Pancreas (tissue), 10 donors: ENCODE data around the gene FAM3B. TPM values are rescaled to one million over a fixed set of nuclear protein-coding genes. Genes with fewer than 3 reads are reported as not detected.

Source experiments
- ATAC-seq, 4 donors: fragments of 200-7000 bp; cut with Tn5 transposase; one replicate each; pipeline versions ENCODE4 v1.8.0 to v1.9.1; 2020; ENCODE audit warnings: mild to moderate bottlenecking in 4 of 4, moderate library complexity in 4 of 4
- DNase-seq, 6 donors: peaks; one replicate each; pipeline ENCODE4 v3.0.0-alpha.2; 2020
- FAIRE-seq: peaks from 2 replicates; lab custom pipeline; 2012; peaks lifted over from hg19 to GRCh38; lab: Jason Lieb, UNC
- H3K27ac ChIP-seq, 4 donors: fragments of 200-600 bp; sonication (generic); 1 replicate in 3 of 4; 2 replicates in 1 of 4; pipeline versions ENCODE4 v1.5.0 to v1.8.0; 2020
- H3K27me3 ChIP-seq, 4 donors: fragments of 200-600 bp; one replicate each; pipeline ENCODE4 v1.8.0; 2021
- H3K36me3 ChIP-seq, 3 donors: fragments of 200-600 bp; sonication (generic) in 1 of 3; one replicate each; pipeline versions ENCODE4 v1.5.0 to v1.8.0; 2020 to 2021
- H3K4me1 ChIP-seq, 3 donors: fragments of 200-600 bp; one replicate each; pipeline ENCODE4 v1.8.0; 2021
- H3K4me3 ChIP-seq, 4 donors: fragments of 200-600 bp; sonication (generic) in 2 of 4; one replicate each; pipeline versions ENCODE4 v1.5.0 to v1.8.0; 2020 to 2021
- H3K9me3 ChIP-seq, 4 donors: fragments of 200-600 bp; one replicate each; pipeline ENCODE4 v1.8.0; 2021
- WGBS, 2 donors: extraction: QIAGEN DNeasy Blood & Tissue Kit; methylation state at CpG; one replicate each; pipeline ENCODE4 v1.1.7; 2013; 5-methylcytosine and 5-hydroxymethylcytosine counted together
- intact Hi-C, 3 donors: fragments of 100-400 bp; cut with DNase I; formaldehyde crosslinking; loops; one replicate each; pipeline versions ENCODE4 v1.11.1 to v1.14.2; 2022
- polyA plus RNA-seq, 2 donors: library from polyadenylated mRNA; stranded (reverse); fragments of 200-250 nt; gene quantifications; one replicate each; pipeline ENCODE4 v1.2.3, GENCODE V29; 2013
- total RNA-seq, 6 donors: library from RNA; stranded (reverse); fragmentation: NEBNext Ultra II Directional in 4 of 6; extraction: Animal tissue kit (Norgen Biotek cat#: 25700) in 4 of 6; gene quantifications; one replicate each; pipeline versions ENCODE4 v1.2.1 to v1.2.4, GENCODE V29; 2021 to 2023
- TF ChIP-seq, protein P1 (sequence below), 4 donors: fragments of 200-600 bp; sonication (generic) in 3 of 4; IDR thresholded peaks; one replicate each; pipeline versions ENCODE4 v1.5.0 to v1.8.0; 2021; ENCODE audit warnings: antibody characterized with exemption in 4 of 4
- donor health status: healthy with polysubstance abuse.
- donor health status: DM: no; HTN: no; CAD: no; lungs with moderate emphysema.
- donor health status: DM: no; HTN: no; CAD: no.
- donor health status: control.
- donor health status: control.
- donor health status: Bipolar disorder and iron deficiency.
- donor health status: DM: yes; HTN: yes; CAD: no.
- donor health status: DM: no; HTN: no; CAD: no.
- donor health status: DM: no; HTN: no; CAD: no.
- donor health status: DM: yes; HTN: yes; CAD: no.

FAM3B gene
- total and polyA plus RNA-seq, 8 donors: 71.9 to 142 (median 105) TPM

DNA sequence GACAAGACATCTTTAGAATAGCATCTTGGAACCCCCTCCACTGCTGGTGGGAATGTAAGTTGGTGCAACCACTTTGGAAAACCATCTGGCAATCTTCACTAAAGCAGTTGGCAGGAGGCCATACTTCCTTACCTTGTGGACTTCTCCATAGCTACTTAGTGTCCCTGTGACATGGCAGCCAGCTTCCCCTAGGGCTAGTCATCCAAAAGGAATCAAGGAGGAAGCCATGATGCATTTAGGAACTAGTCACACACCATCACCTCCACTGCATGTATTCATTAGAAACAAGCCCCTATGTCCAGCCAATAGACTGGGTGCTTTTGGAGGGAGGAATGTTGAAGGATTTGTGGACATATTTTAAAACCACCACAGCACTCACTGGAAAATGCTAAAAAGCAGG is 65.1 kb downstream of the FAM3B start:
- no peak for FAIRE-seq
- no peak for ATAC-seq
- Histone ChIP-seq H3K9me3 (no peaks in the 10 kb centered on the region), H3K4me1 (no peaks in the 10 kb centered on the region), H3K4me3 (no peak overlapping the region), H3K27ac (no peak overlapping the region), H3K27me3 (no peaks in the 10 kb centered on the region), H3K36me3 (no peaks in the 10 kb centered on the region)
- intact Hi-C loops: no loop called here
- DNase-seq: no peak
- TF ChIP-seq, protein P1, sequence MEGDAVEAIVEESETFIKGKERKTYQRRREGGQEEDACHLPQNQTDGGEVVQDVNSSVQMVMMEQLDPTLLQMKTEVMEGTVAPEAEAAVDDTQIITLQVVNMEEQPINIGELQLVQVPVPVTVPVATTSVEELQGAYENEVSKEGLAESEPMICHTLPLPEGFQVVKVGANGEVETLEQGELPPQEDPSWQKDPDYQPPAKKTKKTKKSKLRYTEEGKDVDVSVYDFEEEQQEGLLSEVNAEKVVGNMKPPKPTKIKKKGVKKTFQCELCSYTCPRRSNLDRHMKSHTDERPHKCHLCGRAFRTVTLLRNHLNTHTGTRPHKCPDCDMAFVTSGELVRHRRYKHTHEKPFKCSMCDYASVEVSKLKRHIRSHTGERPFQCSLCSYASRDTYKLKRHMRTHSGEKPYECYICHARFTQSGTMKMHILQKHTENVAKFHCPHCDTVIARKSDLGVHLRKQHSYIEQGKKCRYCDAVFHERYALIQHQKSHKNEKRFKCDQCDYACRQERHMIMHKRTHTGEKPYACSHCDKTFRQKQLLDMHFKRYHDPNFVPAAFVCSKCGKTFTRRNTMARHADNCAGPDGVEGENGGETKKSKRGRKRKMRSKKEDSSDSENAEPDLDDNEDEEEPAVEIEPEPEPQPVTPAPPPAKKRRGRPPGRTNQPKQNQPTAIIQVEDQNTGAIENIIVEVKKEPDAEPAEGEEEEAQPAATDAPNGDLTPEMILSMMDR (IDR thresholded peaks at IDR 0.05): no peak

DNA sequence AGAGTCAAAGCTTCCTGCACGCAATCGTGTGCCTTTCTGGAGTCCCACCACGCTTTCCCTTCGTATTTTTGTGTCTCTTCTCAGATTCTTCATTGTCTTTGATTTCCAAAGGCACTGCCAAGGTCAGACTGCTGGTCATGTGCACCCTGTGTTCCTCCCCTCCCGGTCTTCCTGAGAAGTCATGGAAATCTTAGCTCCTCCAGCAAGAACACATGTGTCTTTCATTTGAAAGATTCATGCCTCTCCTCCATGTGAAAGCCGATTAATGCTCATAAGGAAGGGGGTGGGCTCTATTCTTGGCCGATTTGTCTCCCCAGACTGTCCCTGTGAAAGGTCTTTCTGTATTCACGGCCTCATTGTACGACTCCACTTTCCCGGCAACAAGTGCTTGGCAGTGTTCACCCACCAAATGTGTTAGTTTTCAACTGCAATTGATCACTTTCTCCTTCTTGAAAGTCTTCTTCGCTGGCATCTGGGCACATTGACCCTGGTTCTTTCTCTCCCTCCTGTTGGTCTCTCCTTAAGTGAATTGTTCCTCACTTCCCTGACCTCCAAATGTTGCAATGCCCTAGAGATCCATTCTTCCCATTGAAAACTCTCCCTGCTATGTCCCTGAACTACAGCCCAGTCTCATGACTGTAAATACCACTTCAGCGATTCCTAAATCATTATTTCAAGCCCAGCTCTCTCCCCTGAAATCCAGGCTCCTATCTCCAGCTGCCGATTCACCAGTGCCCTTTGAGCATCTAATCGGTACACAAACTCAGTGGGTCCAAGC is 70.6 kb downstream of the FAM3B start:
- Histone ChIP-seq H3K4me3 (no peak overlapping the region), H3K9me3 (no peaks in the 10 kb centered on the region), H3K4me1 (no peaks in the 10 kb centered on the region), H3K27me3 (no peaks in the 10 kb centered on the region), H3K36me3 (no peaks in the 10 kb centered on the region), H3K27ac (no peak overlapping the region)
- TF ChIP-seq, protein P1 (IDR thresholded peaks at IDR 0.05): no peak
- DNase-seq (no peak), ATAC-seq (peak in 1 of 4 donors; percentile 9), FAIRE-seq (no peak)
- intact Hi-C loops: no loop called here
- WGBS, 2 donors: 84 to 91% methylated on average over 14 of the region's 14 CpGs

DNA sequence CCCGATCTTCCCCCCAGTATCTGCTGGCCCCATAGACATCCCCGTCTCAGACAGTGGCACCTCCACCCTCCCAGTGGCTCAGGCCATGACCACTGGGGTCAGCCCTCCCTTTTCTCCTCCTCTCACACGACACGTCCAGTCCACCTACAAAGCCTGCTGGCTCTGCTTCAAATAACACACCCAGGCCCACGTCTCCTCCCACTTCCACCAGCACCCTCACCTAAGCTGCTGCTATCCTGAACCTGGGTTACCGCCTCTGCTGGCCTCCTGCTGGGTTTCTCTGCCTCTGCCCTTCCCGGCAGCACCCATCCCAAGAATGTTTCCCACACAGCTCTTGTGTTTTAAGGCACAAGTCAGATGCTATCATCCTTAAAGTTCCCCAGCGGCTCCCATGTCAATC is 71.2 kb downstream of the FAM3B start:
- 87 to 90% methylated on average over 8 of the region's 8 CpGs for WGBS, 2 donors
- no peak for FAIRE-seq

DNA sequence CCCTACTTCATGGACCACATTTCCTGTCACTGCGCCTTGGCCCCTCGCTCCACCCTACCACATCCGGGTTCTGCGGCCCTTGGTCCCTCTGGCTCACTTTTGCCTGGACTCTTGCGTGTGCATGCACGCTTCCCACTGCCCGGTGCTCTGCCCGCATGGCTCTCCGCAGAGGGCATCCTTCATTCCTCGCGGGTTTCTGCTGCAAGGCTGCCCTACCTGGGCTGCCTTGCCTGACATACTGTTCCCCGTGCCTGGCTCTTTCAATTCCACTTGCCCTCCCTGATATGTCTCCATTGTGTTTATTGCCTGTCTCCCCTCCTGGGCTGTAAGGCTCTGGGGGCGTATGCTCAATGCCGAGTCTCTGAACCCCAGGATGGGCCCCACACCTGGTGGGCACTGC is 71.7 kb downstream of the FAM3B start:
- DNase-seq (no peak), ATAC-seq (no peak), FAIRE-seq (no peak)
- Histone ChIP-seq H3K4me1 (no peaks in the 10 kb centered on the region), H3K27me3 (no peaks in the 10 kb centered on the region), H3K4me3 (no peak overlapping the region), H3K36me3 (no peaks in the 10 kb centered on the region), H3K27ac (no peak overlapping the region), H3K9me3 (no peaks in the 10 kb centered on the region)
- WGBS, 2 donors: 95 to 97% methylated on average over 14 of the region's 14 CpGs
- TF ChIP-seq, protein P1 (IDR thresholded peaks at IDR 0.05): no peak
- intact Hi-C loops: no loop called here

More for the DNA sequence above, 71.2 kb downstream of the FAM3B start:
- Histone ChIP-seq H3K9me3 (no peaks in the 10 kb centered on the region), H3K27me3 (no peaks in the 10 kb centered on the region), H3K4me1 (no peaks in the 10 kb centered on the region), H3K27ac (no peak overlapping the region), H3K36me3 (no peaks in the 10 kb centered on the region), H3K4me3 (no peak overlapping the region)
- TF ChIP-seq, protein P1 (IDR thresholded peaks at IDR 0.05): no peak
- intact Hi-C loops: no loop called here
- no peak for DNase-seq
- ATAC-seq: no peak

DNA sequence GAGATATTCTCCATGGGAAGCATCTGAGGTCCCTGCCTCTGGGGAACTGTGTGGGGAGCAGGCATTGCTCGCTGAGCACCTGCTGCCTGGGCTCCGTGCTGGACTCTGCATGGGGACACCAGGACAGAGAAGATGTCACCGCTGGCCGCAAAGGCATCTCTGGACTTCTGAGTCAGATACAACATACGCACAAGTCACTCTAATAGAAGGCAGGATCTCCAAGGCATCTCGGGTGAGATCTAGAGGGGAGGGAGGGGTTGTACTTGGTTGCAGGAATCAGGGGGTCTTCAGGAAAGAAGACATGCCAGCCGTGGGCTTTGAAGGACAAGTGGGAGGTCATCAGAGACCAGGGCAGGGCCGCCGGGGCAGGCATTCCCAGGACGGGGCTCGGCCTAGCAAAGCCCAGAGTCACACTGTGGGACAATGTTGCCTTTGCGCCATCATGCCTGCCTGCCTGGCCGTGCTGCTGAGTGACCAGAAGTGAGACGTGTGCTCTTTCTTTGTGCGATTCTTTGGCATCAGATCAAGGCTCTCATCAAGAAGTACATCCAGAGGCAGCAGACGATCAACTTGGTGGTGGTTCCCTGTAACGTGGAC is 73.5 kb downstream of the FAM3B start:
- FAIRE-seq (no peak), ATAC-seq (no peak), DNase-seq (no peak)
- Histone ChIP-seq H3K9me3 (no peaks in the 10 kb centered on the region), H3K27me3 (no peaks in the 10 kb centered on the region), H3K36me3 (no peaks in the 10 kb centered on the region), H3K4me3 (no peak overlapping the region), H3K4me1 (no peaks in the 10 kb centered on the region), H3K27ac (no peak overlapping the region)
- intact Hi-C loops: no loop called here
- 92 to 93% methylated on average over 17 of the region's 17 CpGs for WGBS, 2 donors
- TF ChIP-seq, protein P1 (IDR thresholded peaks at IDR 0.05): no peak
